Caco-2 (cell line): ENCODE data around the gene WIPF1. TPM values are rescaled to one million over a fixed set of nuclear protein-coding genes. Genes with fewer than 3 reads are reported as not detected.

Experiments
- Bru-seq: library from RNA; stranded (reverse); fragments of 400-500 nt; gene quantifications from one replicate; lab custom pipeline; 2021; lab: Mats Ljungman, UMichigan
- BruChase-seq, 2 experiments: library from RNA; stranded (reverse); fragments of 400-500 nt; gene quantifications; one replicate each; lab custom pipeline; 2021; lab: Mats Ljungman, UMichigan
- BruUV-seq: library from RNA; stranded (reverse); fragments of 400-500 nt; replicated peaks from 2 replicates; lab custom pipeline; 2021; lab: Mats Ljungman, UMichigan
- CTCF ChIA-PET: fragments of 300-600 bp; sonication (Branson Sonifier 250); formaldehyde crosslinking; loops from one replicate; lab custom pipeline; 2022; ENCODE audit warnings: antibody characterized with exemption; lab: Charles Lee
- POLR2A ChIA-PET: fragments of 300-600 bp; sonication (Branson Sonifier 250); formaldehyde crosslinking; loops from one replicate; lab custom pipeline; 2022; ENCODE audit warnings: antibody characterized with exemption; lab: Charles Lee
- DNase-seq, 2 experiments: peaks; one replicate each; pipeline versions ENCODE4 v3.0.0 to v3.0.0-alpha.2; 2020 to 2022
- H3K27me3 ChIP-seq: replicated peaks from 2 replicates; pipeline ENCODE4 v1.6.0; 2011; ENCODE audit warnings: low read length; ENCODE audit not compliant: control insufficient read depth, insufficient read depth
- H3K36me3 ChIP-seq: 2 replicates; pipeline ENCODE4 v1.5.1; 2011; ENCODE audit warnings: low read length; ENCODE audit not compliant: control insufficient read depth, insufficient read depth
- H3K4me1 ChIP-seq: fragments of 250-450 bp; sonication (Bioruptor Pico); 2 replicates; pipeline ENCODE4 v1.5.1; 2020; ENCODE audit warnings: mild to moderate bottlenecking
- H3K4me3 ChIP-seq: 2 replicates; pipeline ENCODE4 v1.5.1; 2011; ENCODE audit warnings: low read depth, mild to moderate bottlenecking, control low read depth, low read length
- H3K9me3 ChIP-seq: fragments of 250-450 bp; sonication (Bioruptor Pico); 2 replicates; pipeline ENCODE4 v1.5.1; 2020; ENCODE audit warnings: mild to moderate bottlenecking, moderate library complexity
- H3K27ac Mint-ChIP-seq: one replicate; pipeline ENCODE4 v1.8.0; 2022; ENCODE audit warnings: mixed read lengths; ENCODE audit not compliant: unreplicated experiment
- H3K27me3 Mint-ChIP-seq: one replicate; pipeline ENCODE4 v1.8.0; 2022; ENCODE audit warnings: mixed read lengths; ENCODE audit not compliant: insufficient read depth, unreplicated experiment
- H3K36me3 Mint-ChIP-seq: one replicate; pipeline ENCODE4 v1.8.0; 2022; ENCODE audit warnings: mild to moderate bottlenecking, mixed read lengths; ENCODE audit not compliant: insufficient read depth, unreplicated experiment
- H3K4me1 Mint-ChIP-seq: one replicate; pipeline ENCODE4 v1.8.0; 2022; ENCODE audit warnings: low read depth, mixed read lengths; ENCODE audit not compliant: unreplicated experiment
- H3K4me3 Mint-ChIP-seq: one replicate; pipeline ENCODE4 v1.8.0; 2022; ENCODE audit warnings: mild to moderate bottlenecking, moderate library complexity, mixed read lengths; ENCODE audit not compliant: unreplicated experiment
- H3K9me3 Mint-ChIP-seq: one replicate; pipeline ENCODE4 v1.8.0; 2022; ENCODE audit warnings: mixed read lengths; ENCODE audit not compliant: unreplicated experiment
- intact Hi-C: fragments of 100-400 bp; cut with micrococcal nuclease; formaldehyde crosslinking; loops from one replicate; pipeline ENCODE4 v1.10.0; 2022; ENCODE audit not compliant: unreplicated experiment
- long read RNA-seq: library from polyadenylated mRNA; stranded (forward); transcript quantifications from one replicate; pipeline ENCODE4 v2.0.0, GENCODE V29; 2022
- total RNA-seq: library from RNA; stranded (reverse); gene quantifications from 2 replicates; pipeline ENCODE4 v1.2.3, GENCODE V29; 2022
- TF ChIP-seq, protein P1 (sequence below), 2 experiments: fragments of 200-600 bp in 1 of 2; IDR thresholded peaks; 1 replicate in 1 of 2; 2 replicates in 1 of 2; pipeline versions ENCODE4 v1.5.1 to v1.8.0; 2011 to 2022; ENCODE audit warnings: antibody characterized with exemption in 1 of 2, control low read depth in 1 of 2, inconsistent platforms in 1 of 2, low read depth in 1 of 2, low read length in 1 of 2, mild to moderate bottlenecking in 1 of 2, moderate library complexity in 1 of 2; ENCODE audit not compliant: insufficient read depth in 1 of 2, severe bottlenecking in 1 of 2, unreplicated experiment in 1 of 2

WIPF1 gene, protein sequence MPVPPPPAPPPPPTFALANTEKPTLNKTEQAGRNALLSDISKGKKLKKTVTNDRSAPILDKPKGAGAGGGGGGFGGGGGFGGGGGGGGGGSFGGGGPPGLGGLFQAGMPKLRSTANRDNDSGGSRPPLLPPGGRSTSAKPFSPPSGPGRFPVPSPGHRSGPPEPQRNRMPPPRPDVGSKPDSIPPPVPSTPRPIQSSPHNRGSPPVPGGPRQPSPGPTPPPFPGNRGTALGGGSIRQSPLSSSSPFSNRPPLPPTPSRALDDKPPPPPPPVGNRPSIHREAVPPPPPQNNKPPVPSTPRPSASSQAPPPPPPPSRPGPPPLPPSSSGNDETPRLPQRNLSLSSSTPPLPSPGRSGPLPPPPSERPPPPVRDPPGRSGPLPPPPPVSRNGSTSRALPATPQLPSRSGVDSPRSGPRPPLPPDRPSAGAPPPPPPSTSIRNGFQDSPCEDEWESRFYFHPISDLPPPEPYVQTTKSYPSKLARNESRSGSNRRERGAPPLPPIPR
- 5.1 and 5.2 TPM in 2 replicates for total RNA-seq
- Bru-seq, nascent RNA = percentile 47 among the genes with signal in this experiment
- BruChase-seq, experiment 1, labeled RNA remaining after a 2-hour chase = percentile 49 among the genes with signal in this experiment
- BruChase-seq, experiment 2, labeled RNA remaining after a 6-hour chase = percentile 44 among the genes with signal in this experiment
- long read RNA-seq, partial matches to known transcripts = 2 of 9 reads
- long read RNA-seq, other reads (novel, unspliced or antisense) = 6 of 9 reads

DNA sequence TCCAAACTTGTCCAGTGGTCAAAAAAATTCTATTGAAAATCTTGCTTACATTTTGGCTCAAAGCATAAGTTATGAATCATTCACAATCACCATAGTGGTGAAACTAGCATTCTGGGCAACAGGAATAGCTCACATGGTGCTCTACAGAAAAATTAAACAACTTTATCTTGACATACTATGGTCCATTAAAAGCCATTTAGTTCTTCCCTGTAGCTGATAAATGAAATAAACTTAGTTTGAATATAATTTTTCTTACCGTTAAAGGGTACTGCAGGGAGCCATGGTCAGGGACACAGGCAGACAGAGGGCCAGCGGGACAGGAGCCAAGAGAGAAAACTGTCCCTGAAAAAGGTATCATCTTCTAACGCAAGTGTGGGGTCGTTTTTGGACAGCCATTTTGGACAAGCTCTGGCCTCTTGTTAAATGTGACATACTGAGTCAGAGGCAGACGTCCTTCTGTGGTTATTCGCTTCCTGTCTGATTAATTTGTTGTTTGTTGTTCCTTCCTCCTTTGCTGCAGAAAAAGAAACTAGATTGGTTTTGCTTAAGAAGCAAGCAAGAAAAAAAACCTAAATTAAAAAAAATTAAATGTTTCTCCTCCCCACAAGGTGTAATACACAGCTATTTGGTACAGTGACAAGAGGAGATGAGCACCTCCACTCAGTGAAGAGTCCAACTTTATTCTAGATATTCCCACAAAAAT is at the start of gene WIPF1:
Gene WIPF1, minus strand, starts transcription at position 460 of the 703 bp plus-strand sequence. CDS start 12,231 bp downstream, outside the sequence.
- no peaks in the 10 kb centered on the region for H3K36me3 ChIP-seq
- ChIA-PET POLR2A (no interaction called here), CTCF (interaction anchor here (1.2 kb wide), 1 partner anchor 102 kb away, joined by 4 read pairs; no protein-coding TSS in a partner anchor)
- Mint-ChIP-seq H3K36me3 (no peaks in the 10 kb centered on the region), H3K4me3 (no peak within 1 kb of the TSS), H3K4me1 (no peaks in the 10 kb centered on the region), H3K9me3 (peaks cover 16% of the 10 kb centered on the region), H3K27me3 (no peaks in the 10 kb centered on the region), H3K27ac (no peak within 1 kb of the TSS)
- no peak for DNase-seq
- intact Hi-C loops = no loop called here
- no peaks in the 10 kb centered on the region for H3K9me3 ChIP-seq
- no peaks in the 10 kb centered on the region for H3K27me3 ChIP-seq
- no TSS peak for BruUV-seq
- H3K4me1 ChIP-seq = no peaks in the 10 kb centered on the region
- TF ChIP-seq, protein P1, sequence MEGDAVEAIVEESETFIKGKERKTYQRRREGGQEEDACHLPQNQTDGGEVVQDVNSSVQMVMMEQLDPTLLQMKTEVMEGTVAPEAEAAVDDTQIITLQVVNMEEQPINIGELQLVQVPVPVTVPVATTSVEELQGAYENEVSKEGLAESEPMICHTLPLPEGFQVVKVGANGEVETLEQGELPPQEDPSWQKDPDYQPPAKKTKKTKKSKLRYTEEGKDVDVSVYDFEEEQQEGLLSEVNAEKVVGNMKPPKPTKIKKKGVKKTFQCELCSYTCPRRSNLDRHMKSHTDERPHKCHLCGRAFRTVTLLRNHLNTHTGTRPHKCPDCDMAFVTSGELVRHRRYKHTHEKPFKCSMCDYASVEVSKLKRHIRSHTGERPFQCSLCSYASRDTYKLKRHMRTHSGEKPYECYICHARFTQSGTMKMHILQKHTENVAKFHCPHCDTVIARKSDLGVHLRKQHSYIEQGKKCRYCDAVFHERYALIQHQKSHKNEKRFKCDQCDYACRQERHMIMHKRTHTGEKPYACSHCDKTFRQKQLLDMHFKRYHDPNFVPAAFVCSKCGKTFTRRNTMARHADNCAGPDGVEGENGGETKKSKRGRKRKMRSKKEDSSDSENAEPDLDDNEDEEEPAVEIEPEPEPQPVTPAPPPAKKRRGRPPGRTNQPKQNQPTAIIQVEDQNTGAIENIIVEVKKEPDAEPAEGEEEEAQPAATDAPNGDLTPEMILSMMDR (IDR thresholded peaks at IDR 0.05; ENCODE audit: insufficient read depth in 1 of 2, low read depth in 1 of 2, low read length in 1 of 2, severe bottlenecking in 1 of 2, unreplicated experiment in 1 of 2) = no peak
- no peak within 1 kb of the TSS for H3K4me3 ChIP-seq

DNA sequence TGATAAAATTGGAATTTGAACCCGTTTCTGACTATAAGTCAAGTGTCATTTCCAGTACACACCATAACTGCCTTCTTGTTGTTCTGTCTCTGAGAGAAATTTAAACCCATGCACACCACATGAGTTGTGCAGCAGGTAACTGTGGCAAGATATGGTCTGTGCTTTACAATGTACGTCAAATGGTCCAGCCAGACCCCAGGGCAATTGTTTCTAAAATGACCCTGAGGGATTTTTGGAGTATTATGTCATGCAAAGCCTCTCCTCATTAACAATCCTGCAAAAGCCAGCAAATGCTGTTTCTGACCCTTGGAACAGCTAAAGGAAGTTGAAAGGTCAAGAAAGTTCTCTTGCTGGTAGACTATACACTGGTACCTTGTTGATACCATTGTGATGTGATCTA is 47.7 kb upstream of the WIPF1 start:
- Mint-ChIP-seq H3K36me3 (peaks cover 5% of the 10 kb centered on the region), H3K9me3 (no peaks in the 10 kb centered on the region), H3K4me1 (no peaks in the 10 kb centered on the region), H3K27ac (no peak overlapping the region), H3K27me3 (no peaks in the 10 kb centered on the region), H3K4me3 (no peak overlapping the region)
- intact Hi-C loops = no loop called here
- DNase-seq = no peak
- TF ChIP-seq, protein P1 (IDR thresholded peaks at IDR 0.05; ENCODE audit: insufficient read depth in 1 of 2, low read depth in 1 of 2, low read length in 1 of 2, severe bottlenecking in 1 of 2, unreplicated experiment in 1 of 2) = no peak
- ChIA-PET POLR2A (no interaction called here), CTCF (no interaction called here)
- no TSS peak for BruUV-seq
- Histone ChIP-seq H3K36me3 (no peaks in the 10 kb centered on the region), H3K4me1 (no peaks in the 10 kb centered on the region), H3K4me3 (no peak overlapping the region), H3K27me3 (no peaks in the 10 kb centered on the region), H3K9me3 (peaks cover 9% of the 10 kb centered on the region; the same call in 1 of the 2 replicates)

DNA sequence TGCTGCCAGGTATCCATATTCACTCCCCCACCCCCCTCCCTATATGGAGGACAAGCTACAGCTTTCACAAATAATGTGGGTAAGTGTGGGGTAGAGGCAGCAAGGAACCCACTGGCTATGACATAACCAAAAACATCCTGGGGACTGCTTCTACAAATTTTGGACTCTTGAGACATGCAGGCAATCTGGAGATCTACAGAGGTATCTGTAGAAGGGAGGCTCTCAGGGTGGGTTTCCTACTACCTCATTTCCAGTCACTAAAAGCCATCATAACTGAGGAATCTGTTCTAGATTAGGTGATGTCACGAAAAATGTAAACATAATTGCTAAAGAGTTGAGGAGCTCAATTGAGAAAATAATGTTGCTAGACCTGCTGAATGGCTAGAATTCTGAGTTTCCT is 46.8 kb upstream of the WIPF1 start:
- H3K4me1 ChIP-seq = no peaks in the 10 kb centered on the region
- no TSS peak for BruUV-seq
- no peaks in the 10 kb centered on the region for H3K27me3 ChIP-seq
- H3K4me1 Mint-ChIP-seq = no peaks in the 10 kb centered on the region
- no peaks in the 10 kb centered on the region for H3K27me3 Mint-ChIP-seq
- intact Hi-C loops = no loop called here
- H3K36me3 ChIP-seq = no peaks in the 10 kb centered on the region
- POLR2A ChIA-PET = no interaction called here
- H3K9me3 Mint-ChIP-seq = no peaks in the 10 kb centered on the region
- peaks cover 5% of the 10 kb centered on the region for H3K36me3 Mint-ChIP-seq
- no peak overlapping the region for H3K4me3 ChIP-seq
- DNase-seq = no peak
- CTCF ChIA-PET = no interaction called here
- no peak overlapping the region for H3K4me3 Mint-ChIP-seq
- TF ChIP-seq, protein P1 (IDR thresholded peaks at IDR 0.05; ENCODE audit: insufficient read depth in 1 of 2, low read depth in 1 of 2, low read length in 1 of 2, severe bottlenecking in 1 of 2, unreplicated experiment in 1 of 2) = no peak
- no peak overlapping the region for H3K27ac Mint-ChIP-seq
- H3K9me3 ChIP-seq = peaks cover 9% of the 10 kb centered on the region; the same call in 1 of the 2 replicates
